Mammary epithelial cell (primary cell): ENCODE measurements around the gene COL23A1.

Experiments used
- EZH2 ChIP-seq: IDR thresholded peaks from 2 replicates; pipeline ENCODE4 v1.6.1; 2012; ENCODE audit warnings: low read length, inconsistent platforms, borderline replicate concordance
- TF ChIP-seq, protein P1 (sequence below), 2 donors: IDR thresholded peaks in 1 of 2; conservative IDR thresholded peaks in 1 of 2; 2 replicates each; pipeline ENCODE4 v1.5.1; 2011 to 2012; ENCODE audit warnings: inconsistent platforms in 2 of 2, low read length in 2 of 2, mild to moderate bottlenecking in 2 of 2, control low read depth in 1 of 2, low read depth in 1 of 2; ENCODE audit not compliant: insufficient read depth in 1 of 2; ENCODE audit errors: extremely low read depth in 1 of 2

DNA sequence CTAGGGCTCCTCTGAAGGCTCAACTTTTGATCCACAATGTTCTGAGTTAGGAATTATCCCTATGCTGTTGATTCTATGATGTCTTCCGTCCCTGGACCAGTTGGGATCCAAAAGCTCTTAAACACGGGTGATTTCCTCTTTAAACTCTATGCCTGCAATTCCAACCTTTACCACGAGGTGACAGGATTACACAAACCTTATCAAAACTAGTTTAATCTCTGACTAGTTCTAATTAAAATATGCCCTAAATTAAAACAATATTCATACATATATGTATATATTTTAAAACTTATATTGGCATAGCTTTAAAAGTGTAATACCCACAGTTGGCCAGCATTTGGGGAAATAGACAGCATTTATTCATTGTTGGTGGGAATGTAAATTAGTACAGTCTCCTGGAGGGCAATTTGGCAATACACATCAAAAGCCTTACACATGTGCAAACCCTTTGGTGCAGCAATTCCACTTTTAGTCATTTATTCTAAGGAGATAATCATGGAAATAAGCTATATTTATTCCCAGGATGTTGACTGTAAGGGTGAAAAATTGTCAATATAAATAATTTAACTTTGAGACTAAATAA is 306.0 kb downstream of the COL23A1 start:
- TF ChIP-seq, protein P1, sequence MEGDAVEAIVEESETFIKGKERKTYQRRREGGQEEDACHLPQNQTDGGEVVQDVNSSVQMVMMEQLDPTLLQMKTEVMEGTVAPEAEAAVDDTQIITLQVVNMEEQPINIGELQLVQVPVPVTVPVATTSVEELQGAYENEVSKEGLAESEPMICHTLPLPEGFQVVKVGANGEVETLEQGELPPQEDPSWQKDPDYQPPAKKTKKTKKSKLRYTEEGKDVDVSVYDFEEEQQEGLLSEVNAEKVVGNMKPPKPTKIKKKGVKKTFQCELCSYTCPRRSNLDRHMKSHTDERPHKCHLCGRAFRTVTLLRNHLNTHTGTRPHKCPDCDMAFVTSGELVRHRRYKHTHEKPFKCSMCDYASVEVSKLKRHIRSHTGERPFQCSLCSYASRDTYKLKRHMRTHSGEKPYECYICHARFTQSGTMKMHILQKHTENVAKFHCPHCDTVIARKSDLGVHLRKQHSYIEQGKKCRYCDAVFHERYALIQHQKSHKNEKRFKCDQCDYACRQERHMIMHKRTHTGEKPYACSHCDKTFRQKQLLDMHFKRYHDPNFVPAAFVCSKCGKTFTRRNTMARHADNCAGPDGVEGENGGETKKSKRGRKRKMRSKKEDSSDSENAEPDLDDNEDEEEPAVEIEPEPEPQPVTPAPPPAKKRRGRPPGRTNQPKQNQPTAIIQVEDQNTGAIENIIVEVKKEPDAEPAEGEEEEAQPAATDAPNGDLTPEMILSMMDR (conservative IDR thresholded peaks at IDR 0.05 in 1 of 2, IDR thresholded peaks at IDR 0.05 in 1 of 2; ENCODE audit: extremely low read depth in 1 of 2, insufficient read depth in 1 of 2, low read depth in 1 of 2, low read length in 2 of 2): peak; percentile 58 to 59
- no peak for TF ChIP-seq EZH2
